Pancreas (tissue), 10 donors: ENCODE measurements around the gene TTLL5. TPM values are rescaled to one million over a fixed set of nuclear protein-coding genes. Genes with fewer than 3 reads are reported as not detected.

Experiments used
- ATAC-seq, 4 donors: fragments of 200-7000 bp; cut with Tn5 transposase; one replicate each; pipeline versions ENCODE4 v1.8.0 to v1.9.1; 2020; ENCODE audit warnings: mild to moderate bottlenecking in 4 of 4, moderate library complexity in 4 of 4
- DNase-seq, 6 donors: peaks; one replicate each; pipeline ENCODE4 v3.0.0-alpha.2; 2020
- FAIRE-seq: peaks from 2 replicates; lab custom pipeline; 2012; peaks lifted over from hg19 to GRCh38; lab: Jason Lieb, UNC
- H3K27ac ChIP-seq, 4 donors: fragments of 200-600 bp; sonication (generic); 1 replicate in 3 of 4; 2 replicates in 1 of 4; pipeline versions ENCODE4 v1.5.0 to v1.8.0; 2020
- H3K27me3 ChIP-seq, 4 donors: fragments of 200-600 bp; one replicate each; pipeline ENCODE4 v1.8.0; 2021
- H3K36me3 ChIP-seq, 3 donors: fragments of 200-600 bp; sonication (generic) in 1 of 3; one replicate each; pipeline versions ENCODE4 v1.5.0 to v1.8.0; 2020 to 2021
- H3K4me1 ChIP-seq, 3 donors: fragments of 200-600 bp; one replicate each; pipeline ENCODE4 v1.8.0; 2021
- H3K4me3 ChIP-seq, 4 donors: fragments of 200-600 bp; sonication (generic) in 2 of 4; one replicate each; pipeline versions ENCODE4 v1.5.0 to v1.8.0; 2020 to 2021
- H3K9me3 ChIP-seq, 4 donors: fragments of 200-600 bp; one replicate each; pipeline ENCODE4 v1.8.0; 2021
- CTCF ChIP-seq, 4 donors: fragments of 200-600 bp; sonication (generic) in 3 of 4; IDR thresholded peaks; one replicate each; pipeline versions ENCODE4 v1.5.0 to v1.8.0; 2021; ENCODE audit warnings: antibody characterized with exemption in 4 of 4
- WGBS, 2 donors: extraction: QIAGEN DNeasy Blood & Tissue Kit; methylation state at CpG; one replicate each; pipeline ENCODE4 v1.1.7; 2013; 5-methylcytosine and 5-hydroxymethylcytosine counted together
- intact Hi-C, 3 donors: fragments of 100-400 bp; cut with DNase I; formaldehyde crosslinking; loops; one replicate each; pipeline versions ENCODE4 v1.11.1 to v1.14.2; 2022
- polyA plus RNA-seq, 2 donors: library from polyadenylated mRNA; stranded (reverse); fragments of 200-250 nt; gene quantifications; one replicate each; pipeline ENCODE4 v1.2.3, GENCODE V29; 2013
- total RNA-seq, 6 donors: library from RNA; stranded (reverse); fragmentation: NEBNext Ultra II Directional in 4 of 6; extraction: Animal tissue kit (Norgen Biotek cat#: 25700) in 4 of 6; gene quantifications; one replicate each; pipeline versions ENCODE4 v1.2.1 to v1.2.4, GENCODE V29; 2021 to 2023
- donor health status: healthy with polysubstance abuse.
- donor health status: DM: no; HTN: no; CAD: no; lungs with moderate emphysema.
- donor health status: DM: no; HTN: no; CAD: no.
- donor health status: control.
- donor health status: control.
- donor health status: Bipolar disorder and iron deficiency.
- donor health status: DM: yes; HTN: yes; CAD: no.
- donor health status: DM: no; HTN: no; CAD: no.
- donor health status: DM: no; HTN: no; CAD: no.
- donor health status: DM: yes; HTN: yes; CAD: no.

Gene TTLL5
- total and polyA plus RNA-seq, 8 donors: 7.6 to 22.6 (median 12.0) TPM

- intact Hi-C loops: no loop called here
- ATAC-seq: peak in 1 of 4 donors; percentile 5
- no peaks in the 10 kb centered on the region for H3K9me3 ChIP-seq
These were observed 160.9 kb downstream of the TTLL5 start for GRCh38 chr14:75821831-75822521.

GRCh38 chr14:75822522-75823141, 161.6 kb downstream of the TTLL5 start:
- no peak for DNase-seq
- H3K4me3 ChIP-seq: no peak overlapping the region
- intact Hi-C loops: no loop called here
- WGBS, 2 donors: 76 to 77% methylated on average over 7 of the region's 7 CpGs
- no peaks in the 10 kb centered on the region for H3K36me3 ChIP-seq
- H3K27ac ChIP-seq: peak overlapping the region in 2 of 4 donors; percentile 23 to 34
- H3K4me1 ChIP-seq: peaks cover 20 to 49% (median 28%) of the 10 kb centered on the region in 3 donors
- peak in 1 of 4 donors; percentile 14 for ATAC-seq
- H3K27me3 ChIP-seq: no peaks in the 10 kb centered on the region
- TF ChIP-seq CTCF (IDR thresholded peaks at IDR 0.05): no peak
- no peaks in the 10 kb centered on the region for H3K9me3 ChIP-seq
- no peak for FAIRE-seq

More at GRCh38 chr14:75821831-75822521, 160.9 kb downstream of the TTLL5 start:
- Histone ChIP-seq H3K4me1 (peaks cover 20 to 47% (median 28%) of the 10 kb centered on the region in 3 donors), H3K27me3 (no peaks in the 10 kb centered on the region), H3K27ac (peak overlapping the region in 2 of 4 donors; percentile 17 to 23), H3K36me3 (no peaks in the 10 kb centered on the region), H3K4me3 (no peak overlapping the region)
- DNase-seq: no peak
- WGBS, 2 donors: 83 to 87% methylated on average over 2 of the region's 2 CpGs
- TF ChIP-seq CTCF (IDR thresholded peaks at IDR 0.05): no peak
- no peak for FAIRE-seq

GRCh38 chr14:75823334-75823733, 162.3 kb downstream of the TTLL5 start:
- peaks cover 20 to 49% (median 28%) of the 10 kb centered on the region in 3 donors for H3K4me1 ChIP-seq
- FAIRE-seq: no peak

GRCh38 chr14:75824318-75824717, 163.3 kb downstream of the TTLL5 start:
- H3K27me3 ChIP-seq: no peaks in the 10 kb centered on the region
- DNase-seq: no peak
- H3K9me3 ChIP-seq: no peaks in the 10 kb centered on the region
- intact Hi-C loops: no loop called here
- no peak for TF ChIP-seq CTCF (IDR thresholded peaks at IDR 0.05)
- H3K36me3 ChIP-seq: no peaks in the 10 kb centered on the region
- peak overlapping the region in 2 of 4 donors; percentile 15 to 79 for H3K27ac ChIP-seq
- 82 to 88% methylated on average over 3 of the region's 3 CpGs for WGBS, 2 donors
- peak in 2 of 4 donors; percentile 10 for ATAC-seq
- no peak overlapping the region for H3K4me3 ChIP-seq
- FAIRE-seq: no peak
- peaks cover 20 to 49% (median 28%) of the 10 kb centered on the region in 3 donors for H3K4me1 ChIP-seq

More at GRCh38 chr14:75823334-75823733, 162.3 kb downstream of the TTLL5 start:
- ATAC-seq (peak; percentile 7 to 37 (median 20)), DNase-seq (no peak)
- H3K27ac ChIP-seq: peak overlapping the region in 2 of 4 donors; percentile 34 to 79
- 32 to 33% methylated on average over 4 of the region's 4 CpGs for WGBS, 2 donors
- intact Hi-C loops: no loop called here
- H3K27me3 ChIP-seq: no peaks in the 10 kb centered on the region
- no peaks in the 10 kb centered on the region for H3K36me3 ChIP-seq
- H3K4me3 ChIP-seq: no peak overlapping the region
- no peak for TF ChIP-seq CTCF (IDR thresholded peaks at IDR 0.05)
- no peaks in the 10 kb centered on the region for H3K9me3 ChIP-seq
